DMS153 treated with DMSO at 0.1 percent for 48 hours (cell line): ENCODE measurements around the gene POU2F2.
"Not testable (repeated sequence)": the region's sequence is repeated elsewhere in the genome, so short reads cannot be mapped to it uniquely, and the experiment has no call there.

ENCODE experiments used
- DNase-seq: peaks from one replicate; lab custom pipeline; 2025; ENCODE audit not compliant: unreplicated experiment; lab: John Stamatoyannopoulos, UW

The POU2F2 gene

GRCh38 chr19:42102877-42103276 lies 29.4 kb downstream of the POU2F2 start:
- DNase-seq, result no peak

- not testable (repeated sequence) for DNase-seq
Observed at GRCh38 chr19:42100241-42100640, 32.0 kb downstream of the POU2F2 start.

DNA sequence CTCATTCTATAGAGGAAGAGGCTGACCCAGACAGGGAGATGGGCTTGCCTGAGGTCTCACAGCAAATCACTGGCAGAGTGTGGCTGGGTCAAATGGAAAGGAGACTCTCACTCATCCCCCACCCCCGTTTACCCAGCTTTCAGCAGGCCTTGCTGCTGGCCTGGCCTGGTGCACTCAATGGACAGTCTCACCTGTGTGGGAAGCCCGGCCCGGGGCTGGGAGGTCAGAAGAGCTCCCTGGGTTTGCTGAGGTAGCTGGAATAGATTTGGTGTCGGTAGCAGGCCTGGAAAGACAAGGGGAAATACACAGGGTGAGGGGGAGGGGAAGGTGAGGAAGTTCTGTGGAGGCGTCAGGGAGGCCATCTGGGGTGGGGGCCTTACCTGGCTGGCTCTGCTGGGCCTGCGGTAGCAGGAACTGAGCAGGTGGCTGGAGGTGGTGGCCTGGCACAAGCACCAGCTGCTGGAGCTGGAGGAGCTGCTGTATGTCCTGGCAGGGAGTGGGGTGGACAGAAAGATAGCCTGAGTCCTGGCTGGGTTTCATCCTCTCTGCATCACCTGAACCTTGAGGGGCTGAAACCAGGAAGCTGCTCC lies 32.8 kb downstream of the POU2F2 start:
- no peak for DNase-seq

DNA sequence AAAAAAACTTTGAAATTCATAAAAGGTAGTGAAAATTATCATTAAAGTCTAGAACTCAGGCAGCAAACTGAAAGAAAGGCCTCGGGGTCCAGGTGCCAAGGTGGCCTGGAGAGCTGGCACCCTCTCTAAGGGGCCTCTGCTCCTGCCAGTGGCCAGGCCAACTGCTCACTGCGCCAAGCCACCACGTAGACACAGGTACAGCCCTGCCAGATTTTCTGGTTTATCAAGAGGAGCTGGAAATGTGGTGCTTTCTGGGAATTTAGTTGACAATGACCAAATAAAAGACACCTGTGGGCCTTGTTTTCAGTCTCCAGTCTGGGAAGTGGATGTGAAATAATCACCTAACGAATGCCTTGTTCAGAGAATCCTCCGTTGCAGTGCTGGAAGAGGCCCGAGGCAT lies 33.5 kb downstream of the POU2F2 start:
- DNase-seq, result no peak

GRCh38 chr19:42097461-42097860 lies 34.8 kb downstream of the POU2F2 start:
- DNase-seq, result no peak

DNA sequence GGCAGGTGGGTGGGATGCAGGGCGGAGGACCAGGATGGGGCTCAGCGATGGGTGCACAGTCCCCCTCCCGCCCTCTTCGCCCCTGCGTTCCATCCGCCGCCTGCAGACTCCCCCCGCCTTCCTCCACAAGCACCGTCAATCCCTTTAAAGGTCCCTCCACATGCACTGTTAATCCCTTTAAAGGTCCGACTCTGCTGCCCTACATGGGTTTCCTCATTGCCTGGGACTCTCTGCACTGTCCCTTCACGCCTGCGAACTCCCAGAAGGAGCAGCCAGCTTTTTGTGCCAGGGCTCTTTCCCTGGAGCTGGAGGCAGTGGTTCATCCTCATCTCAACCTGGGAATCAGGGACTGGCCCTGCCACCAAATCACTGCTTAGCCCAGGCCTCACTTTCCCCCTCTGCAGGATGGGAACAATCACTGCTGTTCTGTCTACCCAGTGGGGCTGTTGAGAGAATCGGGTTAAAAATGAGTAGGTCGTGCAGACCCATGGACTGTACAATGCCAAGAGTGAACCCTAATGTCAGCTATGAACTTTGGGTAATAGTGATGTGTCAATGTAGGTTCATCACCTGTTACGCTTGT lies 35.9 kb downstream of the POU2F2 start:
- DNase-seq, result no peak

DNA sequence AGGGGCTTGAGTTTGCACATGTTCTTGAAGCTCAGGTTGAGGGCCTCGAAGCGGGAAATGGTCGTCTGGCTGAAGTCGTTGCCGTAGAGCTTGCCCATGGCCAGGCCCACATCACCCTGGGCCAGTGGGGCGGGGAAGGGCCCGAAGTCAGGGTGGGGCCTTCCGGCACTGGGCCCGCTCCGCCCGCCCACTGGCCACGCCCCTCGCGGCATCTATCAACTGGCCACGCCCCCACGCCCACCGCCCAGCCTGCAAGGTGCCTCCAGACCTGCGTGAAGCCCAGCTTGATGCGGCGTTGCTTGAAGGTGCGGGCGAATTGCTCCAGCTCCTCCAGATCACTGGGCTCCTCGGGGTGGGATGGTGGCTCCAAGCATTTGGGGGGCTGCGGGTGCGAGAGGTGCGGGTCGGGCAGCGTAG lies 36.4 kb downstream of the POU2F2 start:
- DNase-seq, result no peak

- no peak for DNase-seq
Observed at GRCh38 chr19:42095142-42095813, 37.0 kb downstream of the POU2F2 start.

DNA sequence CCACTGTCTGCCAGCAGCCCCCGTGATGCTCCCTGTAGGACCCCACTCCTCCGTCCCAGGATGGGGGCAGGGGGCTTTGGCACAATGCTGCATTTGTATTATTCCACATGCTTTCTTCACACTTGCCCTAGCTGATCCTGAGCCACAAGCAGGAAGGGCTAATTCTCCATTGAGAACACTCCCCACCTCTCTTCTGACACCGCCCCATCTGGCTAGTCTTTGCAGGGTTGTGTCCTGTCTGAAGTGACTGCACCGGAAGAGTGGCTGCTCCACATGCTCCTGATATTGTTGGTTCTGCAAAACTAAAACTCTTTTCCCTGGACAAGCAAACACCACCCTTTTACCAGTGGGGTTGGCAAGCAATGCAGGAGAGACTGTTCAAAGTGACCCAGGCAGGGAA lies 38.3 kb downstream of the POU2F2 start:
- DNase-seq, result no peak

DNA sequence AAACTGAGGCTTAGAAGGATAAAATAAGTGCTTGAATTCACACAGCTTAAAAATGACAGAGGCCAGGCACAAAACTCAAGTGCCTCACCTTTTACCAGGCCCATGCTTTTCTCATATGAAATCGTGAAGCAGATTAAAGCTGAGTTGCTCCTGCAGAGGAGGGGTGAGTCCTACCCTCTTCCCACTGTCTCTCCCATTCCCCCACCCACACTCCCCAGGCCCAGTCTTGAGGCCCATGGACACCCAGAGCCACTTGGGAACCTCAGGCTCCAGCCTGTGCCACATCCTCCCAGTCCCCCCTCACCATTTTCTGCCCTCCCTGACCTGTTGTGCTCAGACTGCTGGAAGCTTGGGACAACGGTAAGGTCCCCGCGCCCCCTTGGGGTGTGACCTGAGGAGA lies 38.7 kb downstream of the POU2F2 start:
- no peak for DNase-seq

GRCh38 chr19:42092350-42092749 lies 39.9 kb downstream of the POU2F2 start:
- DNase-seq, result peak; percentile 78

DNA sequence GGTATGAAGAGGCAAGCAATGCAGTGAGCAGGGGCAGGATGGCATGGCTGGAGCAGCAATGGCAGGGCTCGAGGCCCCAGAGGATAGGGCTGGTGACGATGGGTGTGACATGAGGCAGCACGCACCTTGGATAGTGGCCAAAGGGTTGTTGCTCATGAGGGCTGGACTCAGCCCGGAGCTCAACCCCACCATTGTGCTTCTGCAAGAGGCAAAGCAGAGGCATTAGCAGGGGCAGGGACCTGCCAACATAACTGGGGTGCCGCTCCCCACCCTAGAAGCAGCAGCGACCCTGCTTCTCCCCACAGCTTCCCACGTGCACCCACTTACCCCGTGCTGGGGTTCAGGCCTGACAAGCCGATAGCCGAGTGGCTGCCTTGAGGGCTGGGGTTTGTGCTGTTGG lies 40.5 kb downstream of the POU2F2 start:
- peak; percentile 23 for DNase-seq

DNA sequence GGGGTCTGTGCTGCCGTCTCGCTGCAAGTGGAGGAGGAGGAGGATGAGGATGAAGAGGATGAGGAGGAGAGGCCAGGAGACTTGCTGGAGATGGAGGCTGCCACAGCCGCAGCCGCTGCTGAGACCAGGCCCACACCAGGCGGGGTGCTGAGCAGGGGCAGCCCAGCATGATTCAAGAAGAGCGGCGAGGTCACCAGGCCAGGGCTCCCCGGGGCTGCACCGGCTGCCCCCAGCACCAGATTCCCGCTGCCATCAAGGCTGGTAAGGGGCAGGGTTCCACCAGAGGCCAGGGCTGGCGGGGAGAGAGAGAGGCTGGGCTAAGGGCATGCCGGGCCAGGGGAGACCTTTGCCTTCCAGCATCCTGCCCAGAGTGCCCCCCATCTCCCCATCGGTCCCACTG lies 40.9 kb downstream of the POU2F2 start:
- no peak for DNase-seq

GRCh38 chr19:42090672-42091071 lies 41.6 kb downstream of the POU2F2 start:
- DNase-seq, result no peak

GRCh38 chr19:42089772-42090171 lies 42.5 kb downstream of the POU2F2 start:
- no peak for DNase-seq

DNA sequence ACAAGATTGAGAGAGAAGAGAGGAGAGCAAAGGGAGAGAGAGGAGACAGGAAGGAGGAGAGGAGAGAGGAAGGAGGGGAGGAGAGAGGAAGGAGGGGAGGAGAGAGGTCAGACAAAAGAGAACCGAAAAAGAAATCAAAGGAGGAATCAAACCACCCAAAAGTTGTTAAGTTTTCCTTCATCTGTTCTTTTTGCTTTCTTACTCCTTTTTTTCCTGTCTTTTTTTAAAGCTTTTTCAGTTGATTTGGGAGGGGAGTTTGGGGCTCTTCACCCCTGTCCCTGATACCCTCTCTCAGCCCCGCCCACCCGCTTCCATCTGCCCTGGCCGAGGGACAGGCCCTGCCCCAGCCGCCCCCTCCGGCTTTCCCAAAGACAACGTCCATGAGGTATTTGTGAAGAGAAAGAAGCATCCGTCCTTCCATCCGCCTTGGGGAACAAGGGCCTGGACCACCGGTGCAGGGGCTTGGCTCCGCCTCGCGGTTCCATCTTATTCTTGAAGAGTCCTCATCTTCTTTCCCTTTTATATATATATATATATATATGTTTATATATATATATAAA lies 43.0 kb downstream of the POU2F2 start:
- DNase-seq, result no peak

DNA sequence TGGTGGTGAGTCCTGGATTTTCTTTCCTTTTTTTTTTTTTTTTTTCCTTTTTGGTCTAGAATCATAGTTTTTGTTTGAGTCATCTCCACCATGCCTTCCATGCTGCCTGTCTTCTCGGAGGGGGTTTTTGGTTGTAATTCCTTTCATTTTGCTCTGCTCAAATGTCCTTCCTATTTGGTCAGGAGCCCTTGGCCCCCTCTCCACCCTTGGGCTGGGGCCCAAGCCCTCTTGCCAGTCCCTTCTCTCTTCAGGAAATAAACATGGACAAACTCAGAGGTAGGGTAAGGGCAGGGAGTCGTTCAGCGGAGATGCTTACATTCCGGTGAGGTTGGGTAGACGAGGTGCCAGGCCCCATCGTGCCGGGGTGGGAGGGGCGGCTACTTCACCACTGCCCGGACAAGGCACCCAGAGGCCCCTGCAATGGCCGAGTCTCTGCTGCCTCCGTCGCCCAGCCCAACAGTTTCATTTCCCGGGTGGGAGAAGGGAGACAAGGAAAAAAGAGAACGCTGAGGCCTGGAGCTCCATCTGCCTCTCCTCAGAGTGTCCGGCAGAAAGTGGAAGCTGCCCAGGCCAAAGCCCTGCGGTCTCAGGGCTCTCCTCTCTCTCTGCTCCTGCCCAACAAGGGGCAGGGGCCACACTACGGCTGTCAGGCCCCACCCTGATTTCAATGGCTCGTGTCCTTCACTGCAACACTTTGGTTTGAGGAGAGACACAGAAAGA lies 43.6 kb downstream of the POU2F2 start:
- no peak for DNase-seq

DNA sequence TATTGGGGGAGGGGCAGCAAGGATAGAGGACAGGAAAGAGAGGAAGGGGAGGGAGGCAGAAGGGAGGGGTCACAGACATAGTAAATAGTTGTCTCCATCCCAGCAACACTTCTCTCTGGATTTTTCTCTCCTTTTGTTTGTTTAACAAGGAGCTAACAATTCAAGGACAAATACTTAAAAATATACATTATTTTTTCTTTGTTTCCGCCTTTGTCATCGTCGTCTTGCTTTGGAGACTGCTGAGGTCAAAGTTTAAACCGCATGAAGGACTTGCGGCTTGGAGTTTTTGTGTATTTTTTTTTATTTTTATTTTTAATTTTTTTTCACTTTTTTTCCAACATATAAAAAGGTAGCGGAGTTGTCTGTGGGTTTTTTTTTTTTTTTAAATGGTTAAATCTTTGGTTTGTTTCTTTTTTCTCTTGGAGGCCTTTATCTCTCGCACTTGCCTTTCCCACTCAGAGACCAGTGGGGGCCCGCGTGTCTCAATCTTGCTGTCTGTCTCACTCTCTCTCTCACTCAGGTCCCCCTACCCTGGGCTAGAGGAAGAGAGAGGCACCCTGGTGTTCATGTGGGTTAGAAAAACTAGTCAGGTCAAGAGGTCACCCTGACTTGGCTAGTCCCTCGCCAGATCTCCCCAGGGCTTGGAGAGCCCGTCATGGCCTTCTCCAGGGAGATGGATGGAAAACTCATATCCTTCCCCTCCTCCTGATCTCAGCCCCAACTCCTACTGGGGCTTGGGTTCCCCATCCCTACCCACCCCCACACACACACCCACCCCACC lies 45.3 kb downstream of the POU2F2 start:
- DNase-seq, result no peak

DNA sequence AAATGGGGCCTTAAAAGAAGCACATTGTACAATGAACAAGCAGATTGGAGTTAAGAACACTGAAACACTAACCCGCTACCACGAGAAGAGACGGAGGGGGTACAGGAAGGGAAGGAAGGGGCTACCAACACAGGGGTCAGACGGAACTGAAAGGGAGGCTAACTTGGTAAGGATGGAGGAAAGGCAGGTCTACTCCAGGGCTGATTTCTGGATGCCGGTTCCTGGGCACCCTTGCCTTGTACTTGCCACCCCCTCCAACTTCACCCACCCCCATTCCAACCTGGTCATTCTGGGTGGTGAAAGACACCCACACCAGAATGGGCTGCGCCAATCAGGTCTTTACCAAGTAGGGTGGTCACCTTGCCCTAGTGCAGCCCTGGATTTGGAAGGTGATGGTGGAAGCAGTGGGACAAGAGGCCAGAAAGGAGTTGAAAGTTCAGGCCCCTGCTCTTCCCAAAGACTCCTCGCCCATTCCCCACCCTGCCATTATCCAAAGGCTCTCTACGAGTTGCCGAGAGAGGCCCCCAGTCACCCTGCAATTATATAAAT lies 46.0 kb downstream of the POU2F2 start:
- no peak for DNase-seq

DNA sequence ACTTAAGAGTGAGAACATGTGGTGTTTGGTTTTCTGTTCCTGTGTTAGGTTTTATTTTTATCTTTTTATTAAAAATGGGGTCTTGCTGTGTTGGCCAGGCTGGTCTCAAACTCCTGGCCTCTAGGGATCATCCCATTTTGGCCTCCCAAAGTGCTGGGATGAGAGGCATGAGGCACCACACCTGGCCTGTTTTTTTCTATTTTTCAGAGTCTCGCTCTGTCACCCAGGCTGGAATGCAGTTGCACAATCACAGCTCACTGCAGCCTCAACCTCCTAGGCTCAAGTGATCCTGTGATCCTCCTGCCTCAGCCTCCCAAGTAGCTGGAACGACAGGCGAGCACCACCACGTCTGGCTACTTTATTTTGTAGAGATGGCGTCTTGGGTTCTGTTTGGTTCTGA lies 48.7 kb downstream of the POU2F2 start:
- DNase-seq, result no peak
